ENCODE results near the gene CFAP45. TPM values are rescaled to one million over a fixed set of nuclear protein-coding genes. Genes with fewer than 3 reads are reported as not detected.

Gene CFAP45
- total and polyA plus RNA-seq, 3 experiments from 2014 or later: 0.18 to 1.2 (median 0.75) TPM

DNA sequence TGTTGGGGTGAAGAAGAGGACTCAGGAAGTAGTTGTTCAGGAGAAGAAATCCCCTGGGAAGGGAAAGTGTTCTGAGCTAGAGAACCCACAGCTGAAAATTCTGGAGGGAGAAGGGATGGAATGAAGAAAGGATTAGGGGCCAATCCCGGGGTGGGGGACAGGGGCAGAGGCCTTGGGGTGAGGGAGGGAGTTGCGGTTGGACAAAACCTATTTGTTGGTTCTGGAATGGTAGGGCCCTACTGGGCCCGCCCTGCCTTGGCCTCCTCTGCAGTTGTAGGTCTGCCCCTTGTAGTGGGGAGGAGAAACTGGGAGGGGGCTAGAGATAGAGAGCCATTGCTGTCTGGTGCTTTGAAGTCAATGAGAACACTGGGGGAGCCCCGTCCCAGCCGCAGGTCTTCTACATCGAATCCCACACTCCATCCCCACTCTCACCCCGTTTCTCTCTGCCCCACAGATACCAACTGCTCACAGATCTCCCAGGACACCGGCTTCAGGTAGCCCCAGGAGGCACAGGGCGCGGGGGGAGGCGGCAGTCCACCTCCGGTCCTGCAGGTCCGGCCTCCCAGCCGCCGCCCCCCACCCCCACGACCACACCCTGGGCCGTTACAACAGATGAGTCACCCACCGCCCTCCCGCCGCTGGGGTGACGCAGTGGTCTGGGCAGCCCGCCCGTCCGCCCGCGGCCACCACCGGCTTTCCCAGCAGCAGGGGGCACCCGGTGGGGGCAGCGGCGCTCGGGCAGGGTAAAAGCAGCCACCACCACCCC, 24.2 kb upstream of the CFAP45 start:
- H3K27ac Mint-ChIP-seq: peak overlapping the region; percentile 97 to 100 (median 100)
- H3K9me3 Mint-ChIP-seq: peaks cover 0 to 7% (median 3%) of the 10 kb centered on the region in 5 donors
- peak overlapping the region; percentile 100 for H3K4me3 ChIP-seq (ENCODE audit: low read length)
- ChIA-PET CTCF (interaction anchor here (0.9 to 6.9 kb wide), 12 partner anchors 12 to 143 kb away, joined by 3 to 55 read pairs (median 4); partner anchors contain the start of genes DUSP23 and IGSF9), POLR2A (interaction anchor here (0.6 to 1.4 kb wide), 9 partner anchors 9 to 866 kb away, joined by 3 to 4 read pairs (median 4); partner anchors contain the start of genes IGSF9 and SLAMF8)
- H3K27ac ChIP-seq (ENCODE audit: low read depth, low read length): peak overlapping the region; percentile 100
- peak overlapping the region; percentile 89 to 99 (median 96) for H3K4me3 Mint-ChIP-seq
- no peaks in the 10 kb centered on the region for H3K9me3 ChIP-seq (ENCODE audit: low read length)
- H3K4me1 ChIP-seq (ENCODE audit: insufficient read depth, low read length): peaks cover 44% of the 10 kb centered on the region
- peaks cover 5 to 48% (median 9%) of the 10 kb centered on the region in 3 donors for H3K36me3 Mint-ChIP-seq
- peaks cover 22% of the 10 kb centered on the region for H3K36me3 ChIP-seq (ENCODE audit: insufficient read depth, low read length)
- peaks cover 0 to 19% of the 10 kb centered on the region in 2 donors for H3K27me3 Mint-ChIP-seq
- peaks cover 56 to 70% (median 59%) of the 10 kb centered on the region in 3 donors for H3K4me1 Mint-ChIP-seq
- no peaks in the 10 kb centered on the region for H3K27me3 ChIP-seq (ENCODE audit: insufficient read depth, low read length, poor library complexity, severe bottlenecking)
- peak; percentile 62 to 88 (median 75) for DNase-seq

DNA sequence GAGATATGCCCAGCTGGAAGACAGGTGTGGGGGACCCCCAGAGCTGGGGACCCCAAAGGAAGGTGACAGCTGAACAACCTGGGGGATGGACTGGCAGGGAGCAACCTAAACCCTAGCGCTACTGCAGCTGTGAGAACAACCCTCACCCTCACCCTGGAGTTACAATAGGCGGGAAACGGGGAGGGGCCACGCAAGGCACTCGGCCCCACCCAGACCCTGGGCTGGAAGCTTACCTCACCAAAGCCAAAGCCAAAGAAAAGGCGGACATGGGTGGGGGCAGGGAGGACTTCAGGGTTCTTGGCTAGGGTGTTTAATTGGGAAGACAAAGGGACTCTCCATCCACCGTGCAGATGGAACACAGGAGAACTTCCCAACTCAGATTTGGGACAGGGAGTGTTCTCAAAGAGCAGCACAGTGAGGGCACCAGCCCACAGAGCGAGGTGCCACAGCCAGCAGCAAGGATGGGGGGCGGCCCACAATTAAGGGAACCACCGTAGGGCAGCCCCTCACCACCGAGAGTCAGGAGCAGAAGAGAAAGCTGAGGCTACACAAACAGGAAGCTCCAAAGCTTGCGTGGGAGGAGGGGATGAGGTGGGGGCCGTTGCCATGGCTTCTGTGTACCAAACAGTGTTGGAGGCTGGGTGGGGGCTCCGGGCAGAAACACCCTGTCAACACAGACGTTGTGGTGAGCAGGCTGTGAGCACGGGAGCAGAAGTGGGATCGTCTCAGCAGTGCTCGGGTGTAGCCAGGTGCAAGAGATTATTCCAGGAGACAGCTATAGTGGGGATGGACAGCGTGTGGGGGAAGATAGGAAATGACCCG, 23.4 kb upstream of the CFAP45 start:
- Histone ChIP-seq H3K27ac (ENCODE audit: low read depth, low read length) (peak overlapping the region; percentile 100), H3K9me3 (ENCODE audit: low read length) (no peaks in the 10 kb centered on the region), H3K27me3 (ENCODE audit: insufficient read depth, low read length, poor library complexity, severe bottlenecking) (no peaks in the 10 kb centered on the region), H3K4me3 (ENCODE audit: low read length) (peak overlapping the region; percentile 100), H3K36me3 (ENCODE audit: insufficient read depth, low read length) (peaks cover 28% of the 10 kb centered on the region), H3K4me1 (ENCODE audit: insufficient read depth, low read length) (peaks cover 44% of the 10 kb centered on the region)
- Mint-ChIP-seq H3K9me3 (peaks cover 0 to 7% (median 3%) of the 10 kb centered on the region in 5 donors), H3K36me3 (peaks cover 5 to 55% (median 9%) of the 10 kb centered on the region in 3 donors), H3K4me3 (peak overlapping the region; percentile 89 to 99 (median 96)), H3K4me1 (peaks cover 59 to 78% (median 64%) of the 10 kb centered on the region in 3 donors), H3K27me3 (peaks cover 0 to 18% of the 10 kb centered on the region in 2 donors), H3K27ac (peak overlapping the region; percentile 97 to 100 (median 100))
- POLR2A ChIA-PET: interaction anchor here (0.6 to 1.4 kb wide), 8 partner anchors 9 to 865 kb away, joined by 3 to 4 read pairs (median 4); partner anchors contain the start of genes IGSF9 and SLAMF8
- CTCF ChIA-PET: interaction anchor here (0.9 to 6.9 kb wide), 10 partner anchors 9 to 142 kb away, joined by 3 to 55 read pairs (median 5); no protein-coding TSS in a partner anchor
- DNase-seq: peak; percentile 82 to 98 (median 94)

- CTCF ChIA-PET: interaction anchor here (1.2 to 6.9 kb wide), 8 partner anchors 9 to 141 kb away, joined by 3 to 55 read pairs (median 5); no protein-coding TSS in a partner anchor
- H3K27me3 ChIP-seq (ENCODE audit: insufficient read depth, low read length, poor library complexity, severe bottlenecking): no peaks in the 10 kb centered on the region
- H3K36me3 Mint-ChIP-seq: peaks cover 8 to 63% (median 16%) of the 10 kb centered on the region in 3 donors
- H3K9me3 Mint-ChIP-seq: peaks cover 0 to 7% (median 3%) of the 10 kb centered on the region in 5 donors
- H3K27ac Mint-ChIP-seq: peak overlapping the region; percentile 97 to 100 (median 100)
- DNase-seq: peak in 1 of 5 donors; percentile 64
- peak overlapping the region; percentile 100 for H3K27ac ChIP-seq (ENCODE audit: low read depth, low read length)
- no peaks in the 10 kb centered on the region for H3K9me3 ChIP-seq (ENCODE audit: low read length)
- peaks cover 67 to 85% (median 71%) of the 10 kb centered on the region in 3 donors for H3K4me1 Mint-ChIP-seq
- H3K4me1 ChIP-seq (ENCODE audit: insufficient read depth, low read length): peaks cover 44% of the 10 kb centered on the region
- peak overlapping the region; percentile 89 to 99 (median 96) for H3K4me3 Mint-ChIP-seq
- H3K4me3 ChIP-seq (ENCODE audit: low read length): peak overlapping the region; percentile 100
- H3K36me3 ChIP-seq (ENCODE audit: insufficient read depth, low read length): peaks cover 31% of the 10 kb centered on the region
- peaks cover 0 to 20% of the 10 kb centered on the region in 2 donors for H3K27me3 Mint-ChIP-seq
- POLR2A ChIA-PET: interaction anchor here (0.6 to 1.4 kb wide), 3 partner anchors 16 to 96 kb away, joined by 3 to 4 read pairs (median 4); partner anchors contain the start of genes IGSF9 and SLAMF8
Observed at GRCh38 chr1:159922511-159923202, 22.7 kb upstream of the CFAP45 start.

DNA sequence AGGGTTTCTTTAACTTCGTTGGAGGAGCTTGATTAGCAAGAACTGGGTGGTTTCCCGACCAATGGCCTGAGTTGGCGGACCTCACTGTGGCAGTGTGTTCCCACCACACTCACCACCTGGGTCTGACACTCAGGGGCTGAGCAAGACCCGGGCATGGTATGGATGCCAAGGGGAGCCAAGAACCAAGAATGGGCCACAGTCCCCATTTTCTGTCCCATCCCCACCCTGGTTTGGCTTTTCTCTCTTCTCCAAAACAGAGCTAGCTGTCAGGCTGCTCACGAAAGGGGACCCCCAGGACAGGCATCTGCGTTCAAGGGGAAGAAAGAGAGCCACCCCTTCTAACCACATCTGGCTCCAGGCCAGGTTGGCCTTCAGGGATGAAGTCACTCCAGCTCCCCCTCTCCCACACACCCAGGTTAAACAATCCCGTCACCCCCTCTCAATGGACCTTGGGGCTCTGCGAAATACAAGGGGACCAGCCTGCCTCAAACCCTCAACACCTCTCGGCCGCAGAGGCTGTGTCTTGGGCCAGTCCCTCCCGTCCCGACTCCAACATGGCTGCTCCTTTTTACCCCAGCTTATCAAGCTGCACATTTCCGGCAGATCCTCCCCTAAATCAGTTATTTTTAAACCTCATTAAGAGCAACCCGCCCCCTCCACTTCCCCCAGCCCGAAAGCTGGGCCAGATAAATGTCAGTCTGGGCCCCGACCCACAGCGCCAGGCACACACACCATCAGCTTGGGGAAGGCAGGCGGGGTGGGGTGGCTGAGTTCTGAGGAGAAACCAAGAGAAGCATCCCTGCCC, 21.9 kb upstream of the CFAP45 start:
- peak overlapping the region; percentile 100 for H3K4me3 ChIP-seq (ENCODE audit: low read length)
- H3K4me1 ChIP-seq (ENCODE audit: insufficient read depth, low read length): peaks cover 44% of the 10 kb centered on the region
- H3K36me3 ChIP-seq (ENCODE audit: insufficient read depth, low read length): peaks cover 31% of the 10 kb centered on the region

DNA sequence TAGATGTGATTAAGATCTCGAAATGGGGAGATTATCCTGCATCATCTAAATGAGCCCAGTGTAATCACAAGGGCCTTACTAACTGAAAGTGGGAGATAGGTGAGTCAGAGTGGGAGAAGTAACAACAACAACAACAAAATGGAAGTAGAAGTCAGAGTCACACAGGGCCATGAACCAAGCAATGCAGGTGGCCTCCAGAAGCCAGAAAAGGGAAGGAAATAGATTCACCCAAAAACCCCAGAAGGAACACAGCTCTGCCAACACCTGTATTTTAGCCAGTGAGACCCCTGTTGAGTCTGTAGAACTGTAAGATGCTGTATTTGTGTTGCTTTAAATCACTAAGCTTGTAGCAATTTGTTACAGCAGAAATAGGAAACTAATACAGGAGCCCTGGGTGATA, 21.3 kb upstream of the CFAP45 start:
- peak overlapping the region; percentile 57 to 99 (median 89) for H3K4me3 Mint-ChIP-seq
- Histone ChIP-seq H3K4me1 (ENCODE audit: insufficient read depth, low read length) (peaks cover 41% of the 10 kb centered on the region), H3K27me3 (ENCODE audit: insufficient read depth, low read length, poor library complexity, severe bottlenecking) (no peaks in the 10 kb centered on the region), H3K9me3 (ENCODE audit: low read length) (no peaks in the 10 kb centered on the region), H3K4me3 (ENCODE audit: low read length) (no peak overlapping the region), H3K27ac (ENCODE audit: low read depth, low read length) (peak overlapping the region; percentile 100), H3K36me3 (ENCODE audit: insufficient read depth, low read length) (peaks cover 31% of the 10 kb centered on the region)
- H3K27ac Mint-ChIP-seq: peak overlapping the region; percentile 97 to 100 (median 100)
- POLR2A ChIA-PET: no interaction called here
- CTCF ChIA-PET: interaction anchor here (1.2 to 6.9 kb wide), 3 partner anchors 15 to 123 kb away, joined by 4 to 55 read pairs (median 11); no protein-coding TSS in a partner anchor
- peaks cover 0 to 17% of the 10 kb centered on the region in 2 donors for H3K27me3 Mint-ChIP-seq
- H3K9me3 Mint-ChIP-seq: peaks cover 0 to 7% (median 3%) of the 10 kb centered on the region in 5 donors
- peaks cover 69 to 88% (median 71%) of the 10 kb centered on the region in 3 donors for H3K4me1 Mint-ChIP-seq
- DNase-seq: no peak
- H3K36me3 Mint-ChIP-seq: peaks cover 12 to 73% (median 16%) of the 10 kb centered on the region in 3 donors

More for the DNA sequence above, 21.9 kb upstream of the CFAP45 start:
- H3K27me3 Mint-ChIP-seq: peaks cover 0 to 18% of the 10 kb centered on the region in 2 donors
- peak overlapping the region; percentile 97 to 100 (median 100) for H3K27ac Mint-ChIP-seq
- peaks cover 0 to 7% (median 3%) of the 10 kb centered on the region in 5 donors for H3K9me3 Mint-ChIP-seq
- ChIA-PET POLR2A (interaction anchor here (0.6 kb wide), 1 partner anchor 15 kb away, joined by 3 read pairs; no protein-coding TSS in a partner anchor), CTCF (interaction anchor here (1.2 to 6.9 kb wide), 5 partner anchors 8 to 123 kb away, joined by 3 to 55 read pairs (median 11); no protein-coding TSS in a partner anchor)
- H3K4me1 Mint-ChIP-seq: peaks cover 71 to 89% (median 76%) of the 10 kb centered on the region in 3 donors
- DNase-seq: peak in 4 of 5 donors; percentile 24 to 69 (median 38)
- Histone ChIP-seq H3K27me3 (ENCODE audit: insufficient read depth, low read length, poor library complexity, severe bottlenecking) (no peaks in the 10 kb centered on the region), H3K9me3 (ENCODE audit: low read length) (no peaks in the 10 kb centered on the region), H3K27ac (ENCODE audit: low read depth, low read length) (peak overlapping the region; percentile 100)
- H3K4me3 Mint-ChIP-seq: peak overlapping the region; percentile 89 to 99 (median 96)
- peaks cover 12 to 68% (median 16%) of the 10 kb centered on the region in 3 donors for H3K36me3 Mint-ChIP-seq

GRCh38 chr1:159920651-159921050, 20.7 kb upstream of the CFAP45 start:
- Histone ChIP-seq H3K36me3 (ENCODE audit: insufficient read depth, low read length) (peaks cover 31% of the 10 kb centered on the region), H3K27me3 (ENCODE audit: insufficient read depth, low read length, poor library complexity, severe bottlenecking) (no peaks in the 10 kb centered on the region), H3K9me3 (ENCODE audit: low read length) (no peaks in the 10 kb centered on the region), H3K4me1 (ENCODE audit: insufficient read depth, low read length) (peaks cover 35% of the 10 kb centered on the region), H3K4me3 (ENCODE audit: low read length) (no peak overlapping the region), H3K27ac (ENCODE audit: low read depth, low read length) (no peak overlapping the region)
- Mint-ChIP-seq H3K9me3 (peaks cover 0 to 7% (median 3%) of the 10 kb centered on the region in 5 donors), H3K4me3 (peak overlapping the region in 6 of 7 donors; percentile 17 to 96 (median 53)), H3K4me1 (peaks cover 63 to 88% (median 69%) of the 10 kb centered on the region in 3 donors), H3K36me3 (peaks cover 12 to 79% (median 16%) of the 10 kb centered on the region in 3 donors), H3K27ac (peak overlapping the region; percentile 97 to 100 (median 100)), H3K27me3 (peaks cover 0 to 17% of the 10 kb centered on the region in 2 donors)
- ChIA-PET CTCF (interaction anchor here (1.2 to 2.5 kb wide), 2 partner anchors 86 to 122 kb away, joined by 4 to 11 read pairs; no protein-coding TSS in a partner anchor), POLR2A (no interaction called here)
- DNase-seq: no peak
